Esophagus squamous epithelium (tissue), 4 donors: ENCODE data around the gene IGF1.

Experiments
- POLR2A ChIP-seq, 4 donors: fragments of 450-650 bp; IDR thresholded peaks; one replicate each; pipeline ENCODE4 v1.6.1; 2017; ENCODE audit warnings: antibody characterized with exemption in 4 of 4, mild to moderate bottlenecking in 4 of 4, moderate library complexity in 3 of 4
- TF ChIP-seq, protein P1 (sequence below), 6 experiments: fragments of 450-650 bp in 4 of 6; fragments of 200-600 bp in 2 of 6; sonication (generic) in 2 of 6; IDR thresholded peaks; one replicate each; pipeline ENCODE4 v1.5.1; 2016 to 2019; ENCODE audit warnings: antibody characterized with exemption in 6 of 6, mild to moderate bottlenecking in 4 of 6, moderate library complexity in 4 of 6

GRCh38 chr12:102503056-102503681 lies 22.8 kb upstream of the IGF1 start:
- TF ChIP-seq, protein P1, sequence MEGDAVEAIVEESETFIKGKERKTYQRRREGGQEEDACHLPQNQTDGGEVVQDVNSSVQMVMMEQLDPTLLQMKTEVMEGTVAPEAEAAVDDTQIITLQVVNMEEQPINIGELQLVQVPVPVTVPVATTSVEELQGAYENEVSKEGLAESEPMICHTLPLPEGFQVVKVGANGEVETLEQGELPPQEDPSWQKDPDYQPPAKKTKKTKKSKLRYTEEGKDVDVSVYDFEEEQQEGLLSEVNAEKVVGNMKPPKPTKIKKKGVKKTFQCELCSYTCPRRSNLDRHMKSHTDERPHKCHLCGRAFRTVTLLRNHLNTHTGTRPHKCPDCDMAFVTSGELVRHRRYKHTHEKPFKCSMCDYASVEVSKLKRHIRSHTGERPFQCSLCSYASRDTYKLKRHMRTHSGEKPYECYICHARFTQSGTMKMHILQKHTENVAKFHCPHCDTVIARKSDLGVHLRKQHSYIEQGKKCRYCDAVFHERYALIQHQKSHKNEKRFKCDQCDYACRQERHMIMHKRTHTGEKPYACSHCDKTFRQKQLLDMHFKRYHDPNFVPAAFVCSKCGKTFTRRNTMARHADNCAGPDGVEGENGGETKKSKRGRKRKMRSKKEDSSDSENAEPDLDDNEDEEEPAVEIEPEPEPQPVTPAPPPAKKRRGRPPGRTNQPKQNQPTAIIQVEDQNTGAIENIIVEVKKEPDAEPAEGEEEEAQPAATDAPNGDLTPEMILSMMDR (IDR thresholded peaks at IDR 0.05), result no peak
- no peak for TF ChIP-seq POLR2A (IDR thresholded peaks at IDR 0.05)
